ENCODE data around the gene BTD.

- TF ChIP-seq CTCF (IDR thresholded peaks at IDR 0.05; ENCODE audit: borderline replicate concordance, extremely low read depth, low read length, poor library complexity, severe bottlenecking) (no peak), EZH2 (IDR thresholded peaks at IDR 0.05; ENCODE audit: borderline replicate concordance, low read depth, low read length, severe bottlenecking) (no peak)
These were observed 16.3 kb upstream of the BTD start for GRCh38 chr3:15585111-15585845.

Data from DND-41 (cell line).